ENCODE results near the gene POLR2I. TPM values are rescaled to one million over a fixed set of nuclear protein-coding genes. Genes with fewer than 3 reads are reported as not detected.

Gene POLR2I
- total RNA-seq, 1 experiment from 2014 or later: 133 TPM

- ChIA-PET POLR2A (ENCODE audit: low non-redundant PET) (no interaction called here), CTCF (interaction anchor here (0.5 kb wide), 1 partner anchor 291 kb away, joined by 3 read pairs; no protein-coding TSS in a partner anchor)
- H3K27ac ChIP-seq (ENCODE audit: low read depth, low read length, poor library complexity, severe bottlenecking): no peak overlapping the region
- TF ChIP-seq CTCF (conservative IDR thresholded peaks at IDR 0.05; ENCODE audit: low read depth, low read length) (no peak), EZH2 (IDR thresholded peaks at IDR 0.05; ENCODE audit: borderline replicate concordance, low read depth, low read length, poor library complexity, severe bottlenecking) (no peak)
- no peak for DNase-seq (ENCODE audit: low spot score)
- intact Hi-C loops (cut with micrococcal nuclease; ENCODE audit: unreplicated experiment): no loop called here
- H3K36me3 ChIP-seq (ENCODE audit: insufficient read depth, low read length, poor library complexity, severe bottlenecking): peaks cover 14% of the 10 kb centered on the region
- H3K4me3 ChIP-seq (ENCODE audit: low read depth, low read length, poor library complexity, severe bottlenecking): no peak overlapping the region
- no TSS peak for BruUV-seq (replicated peaks)
- no peaks in the 10 kb centered on the region for H3K27me3 ChIP-seq (replicated peaks; ENCODE audit: insufficient read depth, low read depth, low read length, poor library complexity)
- H3K9me3 ChIP-seq (ENCODE audit: low read depth, low read length, poor library complexity, severe bottlenecking): no peaks in the 10 kb centered on the region
- peaks cover 9% of the 10 kb centered on the region for H3K4me1 ChIP-seq (ENCODE audit: insufficient read depth, low read length, poor library complexity, severe bottlenecking)
Observed at GRCh38 chr19:36111200-36111539, 3.5 kb downstream of the POLR2I start.

GRCh38 chr19:36110487-36111199, 4.0 kb downstream of the POLR2I start, which contains the start of gene OVOL3:
TSS of gene OVOL3 (plus strand) at chr19:36111143. CDS start at chr19:36111203, 60 bp downstream.
- no peak for DNase-seq (ENCODE audit: low spot score)
- POLR2A ChIA-PET (ENCODE audit: low non-redundant PET): no interaction called here
- CTCF ChIA-PET: interaction anchor here (0.5 kb wide), 1 partner anchor 290 kb away, joined by 3 read pairs; no protein-coding TSS in a partner anchor
- peaks cover 14% of the 10 kb centered on the region for H3K36me3 ChIP-seq (ENCODE audit: insufficient read depth, low read length, poor library complexity, severe bottlenecking)
- H3K4me1 ChIP-seq (ENCODE audit: insufficient read depth, low read length, poor library complexity, severe bottlenecking): peaks cover 6% of the 10 kb centered on the region
- no peak within 1 kb of the TSS for H3K4me3 ChIP-seq (ENCODE audit: low read depth, low read length, poor library complexity, severe bottlenecking)
- no peak for TF ChIP-seq EZH2 (IDR thresholded peaks at IDR 0.05; ENCODE audit: borderline replicate concordance, low read depth, low read length, poor library complexity, severe bottlenecking)
- no peak for TF ChIP-seq CTCF (conservative IDR thresholded peaks at IDR 0.05; ENCODE audit: low read depth, low read length)
- no TSS peak for BruUV-seq (replicated peaks)
- intact Hi-C loops (cut with micrococcal nuclease; ENCODE audit: unreplicated experiment): no loop called here
- no peaks in the 10 kb centered on the region for H3K9me3 ChIP-seq (ENCODE audit: low read depth, low read length, poor library complexity, severe bottlenecking)
- no peak within 1 kb of the TSS for H3K27ac ChIP-seq (ENCODE audit: low read depth, low read length, poor library complexity, severe bottlenecking)
- H3K27me3 ChIP-seq (replicated peaks; ENCODE audit: insufficient read depth, low read depth, low read length, poor library complexity): no peaks in the 10 kb centered on the region

GRCh38 chr19:36108684-36109083, 6.0 kb downstream of the POLR2I start:
- BruUV-seq (replicated peaks): no TSS peak
- Histone ChIP-seq H3K27me3 (replicated peaks; ENCODE audit: insufficient read depth, low read depth, low read length, poor library complexity) (no peaks in the 10 kb centered on the region), H3K9me3 (ENCODE audit: low read depth, low read length, poor library complexity, severe bottlenecking) (no peaks in the 10 kb centered on the region), H3K27ac (ENCODE audit: low read depth, low read length, poor library complexity, severe bottlenecking) (no peak overlapping the region), H3K4me1 (ENCODE audit: insufficient read depth, low read length, poor library complexity, severe bottlenecking) (peaks cover 4% of the 10 kb centered on the region), H3K36me3 (ENCODE audit: insufficient read depth, low read length, poor library complexity, severe bottlenecking) (peaks cover 31% of the 10 kb centered on the region), H3K4me3 (ENCODE audit: low read depth, low read length, poor library complexity, severe bottlenecking) (no peak overlapping the region)
- TF ChIP-seq EZH2 (IDR thresholded peaks at IDR 0.05; ENCODE audit: borderline replicate concordance, low read depth, low read length, poor library complexity, severe bottlenecking) (no peak), CTCF (conservative IDR thresholded peaks at IDR 0.05; ENCODE audit: low read depth, low read length) (no peak)
- no peak for DNase-seq (ENCODE audit: low spot score)
- ChIA-PET CTCF (no interaction called here), POLR2A (ENCODE audit: low non-redundant PET) (interaction anchor here (0.7 kb wide), 1 partner anchor 117 kb away, joined by 19 read pairs; no protein-coding TSS in a partner anchor)
- intact Hi-C loops (cut with micrococcal nuclease; ENCODE audit: unreplicated experiment): no loop called here
